Neural crest cell (in vitro differentiated cells): ENCODE measurements around the gene NOP9. TPM values are rescaled to one million over a fixed set of nuclear protein-coding genes. Genes with fewer than 3 reads are reported as not detected.

Source experiments
- DNase-seq: peaks from one replicate; pipeline ENCODE4 v3.0.0; 2021; ENCODE audit warnings: low read depth, mixed read lengths, low spot score
- H3K27ac Mint-ChIP-seq: one replicate; pipeline ENCODE4 v1.8.0; 2021; ENCODE audit warnings: mild to moderate bottlenecking, mixed read lengths; ENCODE audit not compliant: unreplicated experiment
- H3K27me3 Mint-ChIP-seq: 2 replicates; pipeline ENCODE4 v1.8.0; 2021; ENCODE audit warnings: low read depth, mild to moderate bottlenecking, mixed read lengths
- H3K36me3 Mint-ChIP-seq: 2 replicates; pipeline ENCODE4 v1.8.0; 2021; ENCODE audit warnings: low read depth, mild to moderate bottlenecking, mixed read lengths
- H3K4me1 Mint-ChIP-seq: 2 replicates; pipeline ENCODE4 v1.8.0; 2021; ENCODE audit warnings: mixed read lengths
- H3K4me3 Mint-ChIP-seq: one replicate; pipeline ENCODE4 v1.8.0; 2021; ENCODE audit warnings: mild to moderate bottlenecking, mixed read lengths
- H3K9me3 Mint-ChIP-seq: 2 replicates; pipeline ENCODE4 v1.8.0; 2021; ENCODE audit warnings: mixed read lengths
- CTCF ChIP-seq: fragments of 200-600 bp; sonication (generic); conservative IDR thresholded peaks from 2 replicates; pipeline ENCODE4 v1.5.0; 2021; ENCODE audit warnings: antibody characterized with exemption, mild to moderate bottlenecking
- total RNA-seq: library from RNA; stranded (reverse); gene quantifications from 2 replicates; pipeline ENCODE4 v1.2.1, GENCODE V29; 2021

NOP9 gene
- total RNA-seq, 1 donor from 2014 or later: 34.5 TPM

GRCh38 chr14:24309538-24310264, 10.1 kb downstream of the NOP9 start, which contains the start of gene LTB4R2:
TSS of gene LTB4R2 (plus strand) at chr14:24310140. CDS start at chr14:24310665, 525 bp downstream.
- H3K4me3 Mint-ChIP-seq: no peak within 1 kb of the TSS
- no peaks in the 10 kb centered on the region for H3K27me3 Mint-ChIP-seq
- peaks cover 3% of the 10 kb centered on the region for H3K36me3 Mint-ChIP-seq
- H3K9me3 Mint-ChIP-seq: no peaks in the 10 kb centered on the region
- H3K27ac Mint-ChIP-seq: peak within 1 kb of the TSS; percentile 50
- no peak for TF ChIP-seq CTCF
- H3K4me1 Mint-ChIP-seq: peaks cover 5% of the 10 kb centered on the region
- no peak for DNase-seq

GRCh38 chr14:24310265-24310645, 10.6 kb downstream of the NOP9 start:
- Mint-ChIP-seq H3K27ac (peak overlapping the region; percentile 50), H3K9me3 (no peaks in the 10 kb centered on the region), H3K36me3 (peaks cover 3% of the 10 kb centered on the region), H3K4me1 (peaks cover 5% of the 10 kb centered on the region), H3K4me3 (no peak overlapping the region), H3K27me3 (no peaks in the 10 kb centered on the region)
- no peak for DNase-seq
- TF ChIP-seq CTCF: no peak

GRCh38 chr14:24310646-24311604, 11.3 kb downstream of the NOP9 start, which contains the start of gene LTB4R:
TSS of gene LTB4R (plus strand) at chr14:24311502. CDS start at chr14:24315652, 4,150 bp downstream.
- no peak for TF ChIP-seq CTCF
- Mint-ChIP-seq H3K9me3 (no peaks in the 10 kb centered on the region), H3K27me3 (no peaks in the 10 kb centered on the region), H3K27ac (peak within 1 kb of the TSS; percentile 24), H3K4me1 (peaks cover 5% of the 10 kb centered on the region), H3K4me3 (no peak within 1 kb of the TSS), H3K36me3 (peaks cover 3% of the 10 kb centered on the region)
- DNase-seq: no peak

GRCh38 chr14:24311837-24312615, 12.4 kb downstream of the NOP9 start:
- DNase-seq: no peak
- Mint-ChIP-seq H3K9me3 (no peaks in the 10 kb centered on the region), H3K4me3 (no peak overlapping the region), H3K4me1 (peaks cover 5% of the 10 kb centered on the region), H3K27ac (peak overlapping the region; percentile 24), H3K36me3 (peaks cover 3% of the 10 kb centered on the region), H3K27me3 (peaks cover under 1% of the 10 kb centered on the region)
- TF ChIP-seq CTCF: no peak
